ENCODE data around the gene MOB3C. TPM values are rescaled to one million over a fixed set of nuclear protein-coding genes. Genes with fewer than 3 reads are reported as not detected.
"Not testable (repeated sequence)": the region's sequence is repeated elsewhere in the genome, so short reads cannot be mapped to it uniquely, and the experiment has no call there.

The MOB3C gene
- total RNA-seq, 1 donor from 2014 or later, result 5.8 TPM

DNA sequence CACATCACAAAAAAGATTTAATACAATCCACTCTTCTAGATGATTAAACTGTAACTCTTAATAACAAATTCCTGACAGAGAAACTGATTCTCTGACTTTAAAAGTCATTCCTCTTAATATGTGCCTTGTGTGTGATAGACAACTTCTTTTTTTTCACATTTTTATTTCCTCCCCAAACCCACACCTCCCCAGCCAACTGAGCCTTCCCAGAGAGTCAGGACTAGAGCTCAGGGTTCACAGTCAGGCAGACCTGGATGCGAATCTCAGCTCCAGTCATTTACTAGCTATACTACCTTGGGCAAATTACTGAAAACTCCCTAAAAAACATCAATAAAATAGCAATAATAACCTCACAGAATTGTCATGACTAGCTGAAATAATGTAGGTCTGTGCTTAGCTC, 37.4 kb upstream of the MOB3C start:
- TF ChIP-seq, protein P1, sequence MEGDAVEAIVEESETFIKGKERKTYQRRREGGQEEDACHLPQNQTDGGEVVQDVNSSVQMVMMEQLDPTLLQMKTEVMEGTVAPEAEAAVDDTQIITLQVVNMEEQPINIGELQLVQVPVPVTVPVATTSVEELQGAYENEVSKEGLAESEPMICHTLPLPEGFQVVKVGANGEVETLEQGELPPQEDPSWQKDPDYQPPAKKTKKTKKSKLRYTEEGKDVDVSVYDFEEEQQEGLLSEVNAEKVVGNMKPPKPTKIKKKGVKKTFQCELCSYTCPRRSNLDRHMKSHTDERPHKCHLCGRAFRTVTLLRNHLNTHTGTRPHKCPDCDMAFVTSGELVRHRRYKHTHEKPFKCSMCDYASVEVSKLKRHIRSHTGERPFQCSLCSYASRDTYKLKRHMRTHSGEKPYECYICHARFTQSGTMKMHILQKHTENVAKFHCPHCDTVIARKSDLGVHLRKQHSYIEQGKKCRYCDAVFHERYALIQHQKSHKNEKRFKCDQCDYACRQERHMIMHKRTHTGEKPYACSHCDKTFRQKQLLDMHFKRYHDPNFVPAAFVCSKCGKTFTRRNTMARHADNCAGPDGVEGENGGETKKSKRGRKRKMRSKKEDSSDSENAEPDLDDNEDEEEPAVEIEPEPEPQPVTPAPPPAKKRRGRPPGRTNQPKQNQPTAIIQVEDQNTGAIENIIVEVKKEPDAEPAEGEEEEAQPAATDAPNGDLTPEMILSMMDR (conservative IDR thresholded peaks at IDR 0.05; ENCODE audit: low read depth, low read length), result no peak
- H3K4me3 ChIP-seq (ENCODE audit: low read depth, low read length), result no peak overlapping the region
- DNase-seq (ENCODE audit: low read depth), result no peak

DNA sequence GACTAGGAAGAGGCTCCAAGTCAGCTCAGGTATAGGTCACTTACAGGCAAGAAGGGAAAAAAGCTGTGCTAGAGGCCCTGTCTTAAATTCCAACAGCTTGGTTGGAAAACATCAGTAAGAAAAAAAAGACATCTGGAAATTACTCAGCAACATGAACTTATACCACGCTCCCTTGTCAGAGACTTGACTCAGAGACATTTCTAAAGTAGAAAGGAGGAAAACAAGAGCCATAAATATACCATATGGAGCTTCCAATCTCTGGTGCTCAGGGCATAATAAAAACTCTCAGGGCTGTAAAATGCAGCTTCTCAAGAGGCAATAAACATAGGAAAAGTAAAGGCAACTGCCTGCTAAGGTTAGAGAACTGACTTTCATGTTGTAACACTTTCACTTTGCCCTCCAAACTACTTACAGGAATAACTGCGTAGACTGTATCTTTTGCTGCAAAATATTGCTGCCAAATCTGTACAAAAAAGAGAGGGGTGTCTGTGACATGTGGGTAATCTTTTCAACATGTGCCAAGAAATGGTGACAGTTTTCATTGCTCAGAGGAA, 36.9 kb upstream of the MOB3C start:
- TF ChIP-seq, protein P1 (conservative IDR thresholded peaks at IDR 0.05; ENCODE audit: low read depth, low read length), result no peak
- DNase-seq (ENCODE audit: low read depth), result no peak
- no peak overlapping the region for H3K4me3 ChIP-seq (ENCODE audit: low read depth, low read length)

DNA sequence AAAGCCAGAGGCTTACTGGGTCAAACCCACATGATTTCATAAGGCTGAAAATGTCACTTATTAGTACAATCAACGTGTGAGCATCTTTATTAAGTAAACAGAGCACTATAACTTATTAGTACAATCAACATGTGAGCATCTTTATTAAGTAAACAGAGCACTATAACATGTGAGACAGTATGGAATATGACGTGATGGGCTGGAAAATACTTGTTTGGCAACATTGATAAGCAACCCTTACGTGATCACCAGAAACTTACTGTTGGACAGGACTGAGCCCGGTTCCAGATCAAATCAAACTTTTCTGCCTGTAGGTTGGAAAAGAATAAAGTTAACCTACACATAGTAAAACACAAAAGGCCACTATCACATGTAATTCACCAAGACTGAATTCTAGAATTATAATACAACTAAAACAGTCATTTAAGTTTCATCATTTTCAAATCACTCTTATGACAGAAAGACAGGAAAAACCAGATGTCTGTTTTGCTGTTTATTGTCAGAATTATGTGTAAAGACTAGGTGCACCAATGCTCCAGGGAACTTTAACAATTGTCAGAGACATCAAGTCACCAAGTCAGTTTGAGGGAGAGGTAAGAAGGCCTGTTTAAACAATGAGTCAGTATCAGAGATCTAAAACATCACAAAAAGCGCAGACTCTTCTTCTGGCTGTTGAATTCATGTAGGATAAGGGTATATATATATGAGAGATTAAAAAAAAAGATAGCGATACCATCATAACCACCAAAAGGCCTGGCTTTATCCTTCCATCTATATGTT, 35.9 kb upstream of the MOB3C start:
- DNase-seq (ENCODE audit: low read depth), result no peak
- TF ChIP-seq, protein P1 (conservative IDR thresholded peaks at IDR 0.05; ENCODE audit: low read depth, low read length), result no peak
- no peak overlapping the region for H3K4me3 ChIP-seq (ENCODE audit: low read depth, low read length)

DNA sequence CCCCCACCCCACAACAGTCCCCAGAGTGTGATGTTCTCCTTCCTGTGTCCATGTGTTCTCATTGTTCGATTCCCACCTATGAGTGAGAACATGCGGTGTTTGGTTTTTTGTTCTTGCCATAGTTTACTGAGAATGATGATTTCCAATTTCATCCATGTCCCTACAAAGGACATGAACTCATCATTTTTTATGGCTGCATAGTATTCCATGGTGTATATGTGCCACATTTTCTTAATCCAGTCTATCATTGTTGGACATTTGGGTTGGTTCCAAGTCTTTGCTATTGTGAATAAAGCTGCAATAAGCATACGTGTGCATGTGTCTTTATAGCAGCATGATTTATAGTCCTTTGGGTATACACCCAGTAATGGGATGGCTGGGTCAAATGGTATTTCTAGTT, 34.5 kb upstream of the MOB3C start:
- H3K4me3 ChIP-seq (ENCODE audit: low read depth, low read length); DNase-seq (ENCODE audit: low read depth): not testable (repeated sequence)

DNA sequence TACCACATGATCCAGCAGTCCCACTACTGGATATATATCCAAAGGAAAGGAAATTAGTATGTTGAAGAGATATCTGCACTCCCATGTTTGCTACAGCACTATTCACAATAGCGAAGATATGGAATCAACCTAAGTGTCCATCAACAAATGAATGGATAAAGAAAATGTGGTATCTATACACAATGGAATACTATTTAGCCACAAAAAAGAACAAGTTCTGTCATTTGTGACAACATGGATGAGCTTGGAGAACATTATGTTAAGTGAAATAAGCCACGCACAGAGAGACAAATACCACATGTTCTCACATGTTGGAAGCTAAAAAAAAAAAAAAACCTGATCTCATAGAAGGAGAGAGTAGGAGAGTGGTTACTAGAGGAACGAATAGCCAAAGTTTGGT, 33.9 kb upstream of the MOB3C start:
- DNase-seq (ENCODE audit: low read depth), result no peak
- TF ChIP-seq, protein P1 (conservative IDR thresholded peaks at IDR 0.05; ENCODE audit: low read depth, low read length), result no peak
- H3K4me3 ChIP-seq (ENCODE audit: low read depth, low read length), result no peak overlapping the region

DNA sequence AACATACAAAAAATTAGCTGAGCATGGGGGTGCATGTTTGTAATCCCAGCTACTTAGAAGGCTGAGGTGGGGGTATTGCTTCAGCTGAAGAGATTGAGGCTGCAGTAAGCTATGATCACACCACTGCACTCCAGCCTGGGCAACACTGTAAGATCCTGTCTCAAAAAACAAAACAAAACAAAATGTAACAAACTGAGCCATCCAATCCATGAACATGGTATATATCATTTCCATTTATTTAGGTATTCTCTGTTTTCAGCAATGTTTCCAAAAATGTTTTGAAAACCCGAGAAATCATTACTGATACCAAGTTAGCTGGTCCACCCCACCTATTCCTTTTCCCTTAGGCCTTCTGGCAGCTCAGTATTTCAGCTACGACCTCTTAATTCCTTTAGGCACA, 33.2 kb upstream of the MOB3C start:
- no peak overlapping the region for H3K4me3 ChIP-seq (ENCODE audit: low read depth, low read length)
- TF ChIP-seq, protein P1 (conservative IDR thresholded peaks at IDR 0.05; ENCODE audit: low read depth, low read length), result no peak
- DNase-seq (ENCODE audit: low read depth), result no peak

DNA sequence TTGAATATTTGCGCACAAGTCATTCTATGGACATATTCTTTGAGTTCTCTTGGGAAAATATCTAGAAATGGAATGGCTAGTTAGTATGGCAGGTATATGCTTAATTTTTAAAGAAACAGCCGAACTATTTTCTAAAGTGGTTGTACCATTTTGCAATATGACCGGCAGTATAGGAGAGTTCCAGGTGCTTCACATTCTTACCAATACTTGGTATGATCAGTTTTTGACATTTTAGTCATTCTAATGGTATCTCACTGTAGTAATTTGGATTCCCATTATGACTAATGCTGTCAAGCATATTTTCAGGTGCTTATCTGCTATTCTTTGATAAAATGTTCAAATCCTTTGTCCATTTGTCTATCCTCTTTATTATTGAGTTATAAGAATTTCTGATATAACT, 31.0 kb upstream of the MOB3C start:
- no peak for DNase-seq (ENCODE audit: low read depth)
- TF ChIP-seq, protein P1 (conservative IDR thresholded peaks at IDR 0.05; ENCODE audit: low read depth, low read length), result no peak
- H3K4me3 ChIP-seq (ENCODE audit: low read depth, low read length), result no peak overlapping the region
